SU-DHL-6 (cell line): ENCODE results near the gene VIM.

ENCODE experiments used
- CTCF ChIP-seq: fragments of 200-600 bp; sonication (generic); IDR thresholded peaks from one replicate; pipeline ENCODE4 v1.5.1; 2017; ENCODE audit warnings: antibody characterized with exemption, mild to moderate bottlenecking, low read length, moderate library complexity; ENCODE audit not compliant: insufficient read depth, poor library complexity, severe bottlenecking
- EZH2phosphoT487 ChIP-seq: fragments of 200-600 bp; sonication (generic), shearing (Covaris generic); conservative IDR thresholded peaks from 2 replicates; pipeline ENCODE4 v1.6.1; 2018; ENCODE audit warnings: mild to moderate bottlenecking, antibody characterized with exemption, low read length, moderate library complexity, mixed read lengths

DNA sequence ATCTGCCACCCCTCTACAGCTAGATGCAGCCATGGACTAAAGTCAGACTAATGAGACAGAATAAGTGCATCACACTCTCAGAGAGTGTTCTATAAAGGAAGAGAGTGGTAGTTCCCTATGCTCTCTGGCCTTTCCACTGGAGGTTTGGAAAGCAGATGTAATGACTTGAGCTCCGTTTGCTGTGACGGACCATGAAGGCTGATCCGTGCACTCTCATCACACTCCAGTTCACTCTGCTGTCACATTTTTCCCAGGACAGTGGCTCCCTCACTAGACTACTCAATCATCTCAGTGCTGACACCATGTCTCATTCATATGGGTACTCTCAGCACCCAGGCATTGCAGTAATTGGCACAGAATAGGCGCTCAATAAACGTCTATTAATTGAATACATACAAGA, 46.9 kb upstream of the VIM start:
- no peak for TF ChIP-seq CTCF
- TF ChIP-seq EZH2phosphoT487, result no peak
